Psoas muscle (tissue), 8 donors: Measurements from ENCODE around the gene MTUS2. TPM values are rescaled to one million over a fixed set of nuclear protein-coding genes. Genes with fewer than 3 reads are reported as not detected.
"Not testable (repeated sequence)": the region's sequence is repeated elsewhere in the genome, so short reads cannot be mapped to it uniquely, and the experiment has no call there.

ENCODE experiments used
- ATAC-seq, 4 donors: fragments of 200-7000 bp; cut with Tn5 transposase; one replicate each; pipeline ENCODE4 v1.9.1; 2020; ENCODE audit warnings: moderate library complexity in 3 of 4, mild to moderate bottlenecking in 2 of 4
- DNase-seq, 2 donors: peaks; one replicate each; pipeline ENCODE4 v3.0.0-alpha.2; 2020
- H3K27ac ChIP-seq: fragments of 200-600 bp; one replicate; pipeline ENCODE4 v1.8.0; 2022
- H3K27me3 ChIP-seq, 3 donors: fragments of 200-600 bp in 1 of 3; one replicate each; pipeline versions ENCODE4 v1.6.1 to v1.8.0; 2013 to 2022; ENCODE audit warnings: low read length in 2 of 3, mild to moderate bottlenecking in 2 of 3, moderate library complexity in 1 of 3; ENCODE audit not compliant: insufficient read depth in 3 of 3
- H3K36me3 ChIP-seq, 2 donors: fragments of 200-600 bp in 1 of 2; one replicate each; pipeline versions ENCODE4 v1.6.1 to v1.8.0; 2013 to 2022; ENCODE audit warnings: low read depth in 1 of 2, mild to moderate bottlenecking in 1 of 2, moderate library complexity in 1 of 2; ENCODE audit not compliant: insufficient read depth in 1 of 2
- H3K4me1 ChIP-seq: fragments of 200-600 bp; one replicate; pipeline ENCODE4 v1.8.0; 2022
- H3K4me3 ChIP-seq: fragments of 200-600 bp; one replicate; pipeline ENCODE4 v1.8.0; 2022; ENCODE audit warnings: mild to moderate bottlenecking
- H3K9me3 ChIP-seq: fragments of 200-600 bp; one replicate; pipeline ENCODE4 v1.8.0; 2022
- WGBS, 3 donors: extraction: QIAGEN DNeasy Blood & Tissue Kit; methylation state at CpG; one replicate each; pipeline versions ENCODE4 v1.1.6 to v1.1.7; 2013; 5-methylcytosine and 5-hydroxymethylcytosine counted together
- intact Hi-C, 2 donors: fragments of 100-400 bp; cut with DNase I; formaldehyde crosslinking; loops; one replicate each; pipeline versions ENCODE4 v1.11.0 to v1.14.2; 2022
- polyA plus RNA-seq, 3 donors: library from polyadenylated mRNA; stranded (reverse); fragments of 200-250 nt; gene quantifications; one replicate each; pipeline ENCODE4 v1.2.3, GENCODE V29; 2013
- total RNA-seq, 4 donors: library from RNA; stranded (reverse); fragmentation: NEBNext Ultra II Directional in 2 of 4; extraction: Animal tissue kit (Norgen Biotek cat#: 25700) in 2 of 4; gene quantifications; one replicate each; pipeline versions ENCODE4 v1.2.1 to v1.2.4, GENCODE V29; 2021 to 2023
- TF ChIP-seq, protein P1 (sequence below): fragments of 200-600 bp; IDR thresholded peaks from one replicate; pipeline ENCODE4 v1.8.0; 2022; ENCODE audit warnings: antibody characterized with exemption
- donor health status: healthy with polysubstance abuse.
- donor health status: DM: no; HTN: no; CAD: no; lungs with moderate emphysema.
- donor health status: Bipolar disorder and iron deficiency.
- donor health status: healthy.
- donor health status: DM: yes; HTN: yes; CAD: no.
- donor health status: DM: no; HTN: no; CAD: no.
- donor health status: DM: no; HTN: no; CAD: no.
- donor health status: DM: yes; HTN: yes; CAD: no.

MTUS2 gene
- total and polyA plus RNA-seq, 7 donors: 0.03 to 0.79 (median 0.14) TPM; not detected in 2

DNA sequence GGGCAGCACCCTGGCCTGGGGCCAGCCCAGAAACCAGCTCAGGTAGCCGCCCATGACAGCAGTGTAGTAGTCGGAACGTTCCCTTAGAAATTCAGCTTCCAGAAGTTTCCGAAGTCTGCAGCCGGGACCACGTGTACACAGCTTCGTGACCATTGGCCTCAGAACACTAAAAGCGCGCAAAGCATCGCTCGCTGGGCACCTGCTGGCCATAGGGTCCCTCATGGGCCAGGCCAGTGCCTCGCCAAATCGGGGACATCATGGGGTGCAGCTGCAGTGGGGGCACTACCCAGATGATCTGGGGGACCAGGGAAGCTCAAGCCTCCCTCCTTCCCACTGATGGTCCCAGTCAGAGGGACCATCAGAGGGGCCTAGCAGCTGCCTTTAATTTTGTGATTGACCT is 384.5 kb downstream of the MTUS2 start:
- Histone ChIP-seq H3K4me3 (no peak overlapping the region), H3K27ac (no peak overlapping the region), H3K27me3 (no peaks in the 10 kb centered on the region), H3K4me1 (no peaks in the 10 kb centered on the region), H3K36me3 (no peaks in the 10 kb centered on the region), H3K9me3 (no peaks in the 10 kb centered on the region)
- no peak for DNase-seq
- TF ChIP-seq, protein P1, sequence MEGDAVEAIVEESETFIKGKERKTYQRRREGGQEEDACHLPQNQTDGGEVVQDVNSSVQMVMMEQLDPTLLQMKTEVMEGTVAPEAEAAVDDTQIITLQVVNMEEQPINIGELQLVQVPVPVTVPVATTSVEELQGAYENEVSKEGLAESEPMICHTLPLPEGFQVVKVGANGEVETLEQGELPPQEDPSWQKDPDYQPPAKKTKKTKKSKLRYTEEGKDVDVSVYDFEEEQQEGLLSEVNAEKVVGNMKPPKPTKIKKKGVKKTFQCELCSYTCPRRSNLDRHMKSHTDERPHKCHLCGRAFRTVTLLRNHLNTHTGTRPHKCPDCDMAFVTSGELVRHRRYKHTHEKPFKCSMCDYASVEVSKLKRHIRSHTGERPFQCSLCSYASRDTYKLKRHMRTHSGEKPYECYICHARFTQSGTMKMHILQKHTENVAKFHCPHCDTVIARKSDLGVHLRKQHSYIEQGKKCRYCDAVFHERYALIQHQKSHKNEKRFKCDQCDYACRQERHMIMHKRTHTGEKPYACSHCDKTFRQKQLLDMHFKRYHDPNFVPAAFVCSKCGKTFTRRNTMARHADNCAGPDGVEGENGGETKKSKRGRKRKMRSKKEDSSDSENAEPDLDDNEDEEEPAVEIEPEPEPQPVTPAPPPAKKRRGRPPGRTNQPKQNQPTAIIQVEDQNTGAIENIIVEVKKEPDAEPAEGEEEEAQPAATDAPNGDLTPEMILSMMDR: no peak
- no peak for ATAC-seq
- intact Hi-C loops: no loop called here
- WGBS, 3 donors: 88 to 97% (median 92%) methylated on average over 13 of the region's 13 CpGs

DNA sequence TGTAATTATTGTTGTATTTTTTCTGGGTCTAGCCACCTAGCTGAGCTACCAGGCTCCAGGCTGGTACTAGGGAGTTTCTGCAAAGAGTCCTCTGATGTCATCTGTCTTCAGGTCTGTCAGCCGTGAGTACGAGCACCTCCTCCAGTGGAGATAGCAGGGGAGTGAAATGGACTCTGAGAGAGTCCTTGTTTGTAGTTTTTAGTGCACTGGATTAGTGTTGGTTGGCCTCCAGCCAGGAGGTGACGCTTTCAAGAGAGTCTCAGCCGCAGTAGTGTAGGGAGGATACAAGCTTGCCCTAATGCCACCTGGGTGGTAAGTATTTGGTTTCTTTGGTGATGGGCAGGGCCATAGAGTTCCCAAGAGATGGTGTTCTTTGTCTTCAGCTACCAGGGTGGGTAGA is 390.5 kb downstream of the MTUS2 start:
- TF ChIP-seq, protein P1: no peak
- 63 to 69% (median 68%) methylated on average over 4 of the region's 4 CpGs for WGBS, 3 donors
- no peak for ATAC-seq

DNA sequence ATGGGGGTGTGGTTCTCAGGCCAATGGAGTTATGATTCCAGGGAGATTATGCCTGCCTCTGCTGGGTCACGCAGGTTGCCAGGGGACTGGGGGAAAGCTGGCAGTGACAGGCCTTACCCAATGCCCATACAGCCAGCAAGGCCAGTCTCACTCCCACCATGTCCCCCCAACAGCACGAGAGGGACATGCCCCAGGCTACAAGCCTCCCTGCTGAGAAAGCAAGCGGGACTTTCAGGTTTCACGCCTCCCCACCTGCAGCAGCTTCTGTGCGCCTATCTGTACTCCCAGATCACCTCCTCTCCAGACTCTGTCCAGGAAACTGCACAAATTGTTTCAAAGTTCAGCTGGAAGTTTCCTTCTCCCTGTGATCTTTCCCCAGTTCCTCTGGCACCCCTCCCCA is 391.0 kb downstream of the MTUS2 start:
- DNase-seq, H3K27ac ChIP-seq, H3K4me1 ChIP-seq, H3K36me3 ChIP-seq, intact Hi-C loops, ATAC-seq, H3K4me3 ChIP-seq, H3K9me3 ChIP-seq, H3K27me3 ChIP-seq: not testable (repeated sequence)
- WGBS, 3 donors: 80 to 82% (median 81%) methylated on average over 5 of the region's 5 CpGs

More for the DNA sequence above, 390.5 kb downstream of the MTUS2 start:
- H3K4me1 ChIP-seq: no peaks in the 10 kb centered on the region
- intact Hi-C loops: no loop called here
- no peak overlapping the region for H3K27ac ChIP-seq
- no peaks in the 10 kb centered on the region for H3K9me3 ChIP-seq
- DNase-seq: no peak
- H3K36me3 ChIP-seq: no peaks in the 10 kb centered on the region
- H3K27me3 ChIP-seq: no peaks in the 10 kb centered on the region
- no peak overlapping the region for H3K4me3 ChIP-seq

DNA sequence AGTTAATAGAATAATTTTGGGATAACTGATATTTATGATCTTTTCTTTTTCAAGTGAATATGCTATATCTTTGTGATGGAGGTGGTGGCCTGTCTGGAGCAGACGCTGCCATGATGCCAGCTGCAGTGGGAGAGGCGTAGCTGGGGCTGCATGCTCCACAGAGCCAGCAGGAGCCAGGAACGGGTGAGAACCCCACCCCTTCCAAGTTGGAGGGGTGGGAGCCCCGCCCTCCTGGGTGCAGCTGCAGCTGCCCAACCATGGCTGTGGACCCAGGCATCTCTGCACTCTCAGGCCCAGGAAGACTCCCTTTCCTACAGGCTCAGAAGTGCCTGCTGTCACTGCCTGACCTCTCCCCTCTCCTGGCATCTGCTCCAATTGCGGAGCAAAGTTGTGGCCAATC is 402.3 kb downstream of the MTUS2 start:
- H3K36me3 ChIP-seq: no peaks in the 10 kb centered on the region
- ATAC-seq (no peak), DNase-seq (no peak)
- H3K27me3 ChIP-seq: peaks cover 0 to 2% (median 0%) of the 10 kb centered on the region in 3 donors
- no peak overlapping the region for H3K4me3 ChIP-seq
- H3K27ac ChIP-seq: no peak overlapping the region
- TF ChIP-seq, protein P1: no peak
- no peaks in the 10 kb centered on the region for H3K9me3 ChIP-seq
- 34 to 54% (median 46%) methylated on average over 5 of the region's 5 CpGs for WGBS, 3 donors
- no peaks in the 10 kb centered on the region for H3K4me1 ChIP-seq
- intact Hi-C loops: no loop called here

DNA sequence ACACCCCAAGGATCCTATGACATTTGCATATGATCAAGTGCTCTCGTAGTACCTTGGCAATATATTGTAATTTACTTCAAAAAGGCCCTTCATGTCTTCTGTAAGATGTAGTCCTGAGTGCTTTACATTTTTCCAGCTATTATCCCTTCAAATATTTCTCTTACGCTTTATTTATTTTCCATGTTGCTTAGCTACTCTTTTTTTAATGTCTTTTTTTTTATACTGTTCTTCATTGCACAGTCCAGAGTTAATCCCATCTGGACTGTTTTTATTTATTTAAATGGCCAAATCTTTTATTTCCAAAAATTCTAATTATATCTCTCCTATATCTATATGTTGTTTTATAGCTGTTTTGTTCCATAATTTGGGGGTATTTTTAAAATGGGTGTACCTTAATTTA is 404.1 kb downstream of the MTUS2 start:
- 75 to 82% (median 77%) methylated on average over 2 of the region's 2 CpGs for WGBS, 3 donors
- intact Hi-C loops: no loop called here

More for the DNA sequence above, 404.1 kb downstream of the MTUS2 start:
- Histone ChIP-seq H3K36me3 (no peaks in the 10 kb centered on the region), H3K27ac (no peak overlapping the region), H3K9me3 (no peaks in the 10 kb centered on the region), H3K4me1 (no peaks in the 10 kb centered on the region), H3K27me3 (peaks cover 0 to 2% (median 0%) of the 10 kb centered on the region in 3 donors), H3K4me3 (no peak overlapping the region)
- TF ChIP-seq, protein P1: no peak
- ATAC-seq: no peak
- DNase-seq: no peak
